ENCODE data around the gene DNAJB8. TPM values are rescaled to one million over a fixed set of nuclear protein-coding genes. Genes with fewer than 3 reads are reported as not detected.

DNAJB8 gene
- total RNA-seq, 1 experiment from 2014 or later, result not detected

GRCh38 chr3:128420720-128421438 lies 45.8 kb downstream of the DNAJB8 start:
- no peak overlapping the region for H3K4me3 ChIP-seq (ENCODE audit: insufficient read depth, low read depth, low read length)
- H3K36me3 ChIP-seq (replicated peaks; ENCODE audit: control insufficient read depth, insufficient read depth, low read length), result no peaks in the 10 kb centered on the region
- no peak for DNase-seq
- no peaks in the 10 kb centered on the region for H3K27me3 ChIP-seq (ENCODE audit: control insufficient read depth, insufficient read depth, low read length)

GRCh38 chr3:128420289-128420688 lies 46.4 kb downstream of the DNAJB8 start:
- no peaks in the 10 kb centered on the region for H3K36me3 ChIP-seq (replicated peaks; ENCODE audit: control insufficient read depth, insufficient read depth, low read length)
- no peak for DNase-seq
- H3K27me3 ChIP-seq (ENCODE audit: control insufficient read depth, insufficient read depth, low read length), result no peaks in the 10 kb centered on the region
- H3K4me3 ChIP-seq (ENCODE audit: insufficient read depth, low read depth, low read length), result no peak overlapping the region

- DNase-seq, result no peak
- H3K36me3 ChIP-seq (replicated peaks; ENCODE audit: control insufficient read depth, insufficient read depth, low read length), result no peaks in the 10 kb centered on the region
- no peaks in the 10 kb centered on the region for H3K27me3 ChIP-seq (ENCODE audit: control insufficient read depth, insufficient read depth, low read length)
- H3K4me3 ChIP-seq (ENCODE audit: insufficient read depth, low read depth, low read length), result no peak overlapping the region
Measured at GRCh38 chr3:128419311-128419710, 47.4 kb downstream of the DNAJB8 start.

DNA sequence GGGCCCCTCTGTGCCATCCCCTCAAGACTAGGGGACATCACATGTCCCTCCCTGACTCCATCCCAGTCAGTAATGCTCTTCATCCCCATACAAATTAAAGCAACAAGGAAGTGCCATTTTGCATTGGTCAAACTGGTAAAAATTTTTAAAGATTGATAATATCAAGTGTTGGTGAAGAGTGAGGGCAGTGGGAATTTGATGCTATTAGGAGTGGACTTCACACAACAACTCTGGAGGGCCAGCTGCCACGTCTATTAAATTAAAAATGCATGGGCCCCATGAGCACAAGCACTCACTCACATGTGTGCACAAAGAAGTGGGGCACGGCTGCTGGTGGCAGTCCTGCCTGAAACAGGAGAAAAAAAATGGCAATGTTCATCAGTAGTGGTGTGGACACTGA lies 47.8 kb downstream of the DNAJB8 start:
- no peak for DNase-seq
- Histone ChIP-seq H3K4me3 (ENCODE audit: insufficient read depth, low read depth, low read length) (no peak overlapping the region), H3K36me3 (replicated peaks; ENCODE audit: control insufficient read depth, insufficient read depth, low read length) (no peaks in the 10 kb centered on the region), H3K27me3 (ENCODE audit: control insufficient read depth, insufficient read depth, low read length) (no peaks in the 10 kb centered on the region)

GRCh38 chr3:128416578-128417211 lies 50.0 kb downstream of the DNAJB8 start:
- no peak for DNase-seq
- H3K4me3 ChIP-seq (ENCODE audit: insufficient read depth, low read depth, low read length), result no peak overlapping the region
- H3K27me3 ChIP-seq (ENCODE audit: control insufficient read depth, insufficient read depth, low read length), result no peaks in the 10 kb centered on the region
- no peaks in the 10 kb centered on the region for H3K36me3 ChIP-seq (replicated peaks; ENCODE audit: control insufficient read depth, insufficient read depth, low read length)

- no peak for DNase-seq
- Histone ChIP-seq H3K27me3 (ENCODE audit: control insufficient read depth, insufficient read depth, low read length) (no peaks in the 10 kb centered on the region), H3K36me3 (replicated peaks; ENCODE audit: control insufficient read depth, insufficient read depth, low read length) (no peaks in the 10 kb centered on the region), H3K4me3 (ENCODE audit: insufficient read depth, low read depth, low read length) (no peak overlapping the region)
Measured at GRCh38 chr3:128415773-128416577, 50.7 kb downstream of the DNAJB8 start.

DNA sequence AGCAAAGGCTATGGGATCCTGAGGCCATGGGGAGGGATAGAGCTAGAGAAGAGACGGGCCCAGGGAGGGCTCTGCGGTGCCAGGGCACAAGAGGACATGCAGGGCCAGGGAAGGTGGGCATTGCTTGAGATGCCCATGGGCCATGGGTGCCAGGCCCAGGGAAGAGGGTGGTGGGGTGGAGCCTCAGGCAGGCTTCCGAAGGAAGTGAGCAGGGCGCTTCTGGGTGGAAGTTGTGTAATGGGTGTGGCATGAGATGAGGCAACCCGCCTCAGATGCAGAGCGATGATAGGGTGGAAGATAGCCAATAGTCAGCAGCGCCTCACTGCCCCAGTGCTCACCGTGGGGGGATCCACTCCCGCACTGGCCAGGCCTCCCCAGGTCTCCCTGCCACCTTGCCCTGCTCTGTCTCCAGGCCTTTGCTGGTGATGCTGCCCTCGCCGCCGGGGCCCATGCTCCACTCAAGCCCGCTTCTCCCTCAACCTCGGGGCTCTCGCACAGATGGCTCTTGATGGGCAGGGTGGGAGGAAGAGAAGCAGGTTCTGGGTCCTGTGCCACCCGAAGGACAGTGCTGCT lies 51.4 kb downstream of the DNAJB8 start:
- no peaks in the 10 kb centered on the region for H3K27me3 ChIP-seq (ENCODE audit: control insufficient read depth, insufficient read depth, low read length)
- DNase-seq, result no peak
- H3K4me3 ChIP-seq (ENCODE audit: insufficient read depth, low read depth, low read length), result no peak overlapping the region
- no peaks in the 10 kb centered on the region for H3K36me3 ChIP-seq (replicated peaks; ENCODE audit: control insufficient read depth, insufficient read depth, low read length)

GRCh38 chr3:128413413-128414205 lies 53.1 kb downstream of the DNAJB8 start:
- no peak for DNase-seq
- no peaks in the 10 kb centered on the region for H3K27me3 ChIP-seq (ENCODE audit: control insufficient read depth, insufficient read depth, low read length)
- no peaks in the 10 kb centered on the region for H3K36me3 ChIP-seq (replicated peaks; ENCODE audit: control insufficient read depth, insufficient read depth, low read length)
- H3K4me3 ChIP-seq (ENCODE audit: insufficient read depth, low read depth, low read length), result no peak overlapping the region

DNA sequence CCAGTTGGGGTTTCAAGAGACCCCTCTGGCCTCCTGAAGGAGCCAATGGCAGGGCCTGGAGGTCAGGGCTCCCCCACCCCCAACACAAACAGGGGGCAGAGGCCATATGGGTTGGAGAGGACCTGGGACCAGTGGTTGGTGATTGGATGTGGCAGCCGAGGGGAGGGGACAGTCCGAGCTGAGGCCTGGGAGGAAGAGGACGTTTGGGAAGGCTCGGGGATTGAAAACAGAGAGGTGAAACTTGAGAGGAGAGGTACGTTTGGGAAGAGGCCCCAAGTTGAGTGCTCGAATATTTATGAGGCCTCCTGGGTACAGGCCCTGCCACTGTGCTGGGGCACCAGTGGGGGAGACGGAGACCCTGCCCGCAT lies 53.7 kb downstream of the DNAJB8 start:
- DNase-seq, result peak; percentile 90
- Histone ChIP-seq H3K36me3 (replicated peaks; ENCODE audit: control insufficient read depth, insufficient read depth, low read length) (no peaks in the 10 kb centered on the region), H3K27me3 (ENCODE audit: control insufficient read depth, insufficient read depth, low read length) (no peaks in the 10 kb centered on the region), H3K4me3 (ENCODE audit: insufficient read depth, low read depth, low read length) (no peak overlapping the region)

Other genes with a start within 250 kb of the DNAJB8 start
- gene GATA2, start 26.3 kb upstream of the DNAJB8 start, total RNA-seq (2014; rRNA removed; shearing (Covaris generic)), result 3.9 and 5.4 TPM in 2 replicates
- 294 and 339 TPM in 2 replicates for gene RPN1, start 183.9 kb upstream of the DNAJB8 start, total RNA-seq (2014; rRNA removed; shearing (Covaris generic))

Data from H7 (cell line).